Hindlimb muscle (tissue), 1 donor: ENCODE data around the gene SNORC. TPM values are rescaled to one million over a fixed set of nuclear protein-coding genes. Genes with fewer than 3 reads are reported as not detected.

Source experiments
- DNase-seq: peaks from one replicate; pipeline ENCODE4 v3.0.0-alpha.2; 2013
- polyA plus RNA-seq: library from polyadenylated mRNA; unstranded; fragments of 120-200 nt; gene quantifications from one replicate; pipeline ENCODE4 v1.2.1, GENCODE V29; 2013; ENCODE audit not compliant: insufficient read length

SNORC gene
- polyA plus RNA-seq, 1 donor = 1.9 TPM

GRCh38 chr2:232882505-232883115, 12.5 kb downstream of the SNORC start:
- no peak for DNase-seq

- DNase-seq = no peak
Measured at GRCh38 chr2:232883116-232883721, 13.2 kb downstream of the SNORC start.

DNA sequence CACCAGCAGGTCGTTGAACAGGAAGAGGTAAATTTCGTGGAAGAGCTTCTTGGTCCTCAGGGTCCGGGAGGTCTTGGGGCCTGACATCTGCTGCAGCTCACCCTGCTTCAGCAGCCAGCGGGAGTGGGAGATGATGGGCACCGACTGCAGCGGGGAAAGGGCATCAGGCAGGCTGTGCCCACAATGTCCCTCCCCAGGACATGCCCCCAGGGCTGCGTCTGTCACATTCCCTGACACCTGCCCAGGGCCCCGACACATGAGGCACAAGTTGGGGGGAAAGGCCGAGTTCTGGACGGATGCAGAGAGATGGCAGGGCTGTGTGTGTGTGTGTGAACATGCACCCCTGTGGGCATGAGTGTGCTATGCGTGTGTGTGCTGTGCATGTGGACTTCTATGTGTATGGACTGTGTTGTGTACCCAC, 13.9 kb downstream of the SNORC start:
- no peak for DNase-seq

DNA sequence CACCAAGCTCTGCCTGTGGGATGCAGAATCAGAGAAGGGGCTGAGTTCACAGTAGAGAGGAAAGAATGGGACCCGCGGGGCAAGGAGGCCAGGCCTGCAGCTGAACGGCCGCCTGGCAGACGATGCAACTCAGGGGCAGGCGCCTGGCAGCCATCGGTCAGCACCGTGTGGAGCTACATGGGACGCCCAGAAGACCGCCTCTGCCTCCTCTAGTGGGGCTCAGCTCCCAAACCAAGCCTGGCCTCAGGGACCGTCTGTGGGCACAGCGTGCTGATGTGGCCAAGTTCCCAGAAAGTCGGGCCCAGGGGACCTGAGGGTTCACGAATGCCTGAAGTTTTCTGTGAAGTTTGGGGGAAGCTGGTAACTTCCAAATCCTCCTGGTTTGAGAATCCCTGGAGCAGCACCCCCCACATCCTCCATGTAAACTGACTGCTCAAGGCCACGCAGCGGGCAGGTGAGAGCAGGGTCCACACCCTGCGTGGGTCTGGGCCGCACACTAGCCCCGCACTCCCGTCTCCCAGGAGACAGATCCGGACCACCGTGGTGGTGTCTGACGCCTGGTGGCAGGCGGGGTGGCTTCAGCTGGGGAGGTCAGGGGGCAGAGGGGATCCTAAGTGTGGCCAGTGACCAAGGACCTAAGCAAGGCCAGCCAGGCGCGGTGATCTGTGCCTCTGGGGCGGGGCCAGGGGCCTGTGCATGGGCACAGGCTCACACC, 14.6 kb downstream of the SNORC start:
- DNase-seq = no peak

- no peak for DNase-seq
Measured at GRCh38 chr2:232885264-232885961, 15.3 kb downstream of the SNORC start.

DNA sequence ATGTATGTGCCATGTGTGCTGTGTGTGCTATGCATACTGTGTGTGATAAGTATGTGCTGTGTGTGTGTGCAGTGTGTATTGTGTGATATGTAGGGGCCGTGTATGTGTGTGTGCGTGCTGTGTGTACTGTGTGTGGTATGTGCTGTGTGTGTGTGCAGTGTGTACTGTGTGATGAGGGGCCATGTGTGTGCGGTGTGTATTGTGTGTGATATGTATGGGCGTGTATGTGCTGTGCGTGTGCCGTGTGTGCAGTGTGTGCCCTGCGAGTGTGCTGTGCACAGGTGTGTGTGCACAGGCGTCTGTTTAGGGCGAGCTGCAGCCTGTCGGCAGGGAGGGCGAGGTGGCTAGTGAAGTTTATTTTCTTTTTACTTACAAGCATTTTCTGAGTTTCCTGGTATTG, 16.1 kb downstream of the SNORC start:
- DNase-seq = no peak

DNA sequence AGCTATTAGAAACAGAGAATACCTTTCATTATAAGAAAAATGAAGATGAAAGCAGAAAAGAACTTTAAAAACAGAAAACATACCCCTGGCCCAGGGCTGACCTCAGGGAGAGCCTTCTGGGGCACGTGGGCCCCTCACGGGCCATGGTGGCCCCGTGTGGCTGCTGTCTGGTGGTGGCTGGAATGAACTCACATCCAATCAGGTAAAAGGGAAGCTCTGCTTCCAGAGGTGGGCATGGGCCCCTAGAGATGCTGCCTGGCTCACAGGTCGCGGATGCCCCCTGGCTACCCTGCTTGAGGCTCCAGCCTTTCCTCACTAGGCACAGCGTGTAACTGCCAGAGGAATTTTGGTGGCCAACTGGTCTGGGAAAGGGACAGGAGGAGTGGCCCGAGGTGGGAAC, 16.6 kb downstream of the SNORC start:
- no peak for DNase-seq

DNA sequence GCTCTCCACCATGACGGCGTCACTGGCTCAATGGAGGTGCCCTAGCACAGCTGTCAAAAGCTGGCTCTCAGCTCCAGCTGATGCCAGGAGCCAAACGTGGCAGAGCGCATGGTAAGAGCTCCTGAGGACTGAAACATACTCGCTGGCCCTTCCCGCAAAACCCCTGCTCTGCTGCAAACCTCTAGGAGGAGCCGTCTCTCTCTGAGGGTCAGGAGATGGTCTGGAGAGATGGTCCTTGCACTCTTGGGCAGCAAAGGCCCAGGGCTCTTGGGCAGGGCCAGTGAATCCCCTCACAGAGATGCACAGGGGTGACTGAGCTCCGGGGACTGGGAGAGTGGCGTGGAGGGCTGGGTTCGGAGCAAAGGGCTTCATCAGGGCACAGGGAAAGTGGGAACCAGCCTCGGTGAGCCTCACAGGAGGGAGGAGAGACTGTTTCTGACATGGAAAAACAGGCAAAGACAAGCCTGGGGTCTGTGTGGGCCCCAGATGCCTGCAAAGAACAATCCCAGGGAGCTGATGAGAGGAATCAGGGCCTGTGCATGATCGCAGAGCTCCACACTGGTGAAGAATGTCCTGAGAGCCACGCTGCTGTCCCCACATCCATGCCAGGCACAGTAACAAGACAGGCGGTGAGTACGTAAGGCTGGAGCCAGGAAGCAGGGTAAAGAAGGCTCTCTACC, 17.2 kb downstream of the SNORC start:
- no peak for DNase-seq

- DNase-seq = no peak
Measured at GRCh38 chr2:232888099-232888836, 18.2 kb downstream of the SNORC start.

GRCh38 chr2:232888839-232889529, 18.9 kb downstream of the SNORC start:
- DNase-seq = no peak

DNA sequence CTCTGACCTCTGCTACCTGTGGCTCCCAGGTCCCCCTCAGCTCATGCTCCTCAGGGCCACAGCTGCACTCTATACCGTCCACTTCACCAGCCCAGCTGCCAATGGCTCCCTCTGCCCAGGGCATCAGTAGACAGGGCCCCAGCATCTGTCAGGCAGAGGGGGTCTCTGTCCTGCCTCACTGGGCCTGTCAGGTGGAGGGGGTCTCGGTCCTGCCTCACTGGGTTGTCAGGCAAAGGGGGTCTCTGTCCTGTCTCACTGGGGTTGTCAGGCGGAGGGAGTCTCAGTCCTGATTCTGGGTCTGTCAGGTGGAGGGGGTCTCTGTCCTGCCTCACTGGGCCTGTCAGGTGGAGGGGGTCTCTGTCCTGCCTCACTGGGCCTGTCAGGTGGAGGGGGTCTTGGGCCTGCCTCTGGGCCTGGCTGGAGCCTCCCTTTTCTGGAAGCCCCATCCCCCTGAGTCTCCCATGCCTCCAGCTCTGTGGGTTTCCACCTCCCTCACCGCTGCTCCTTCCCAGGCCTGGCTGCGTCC, 19.9 kb downstream of the SNORC start:
- no peak for DNase-seq

- DNase-seq = no peak
Measured at GRCh38 chr2:232890536-232890895, 20.5 kb downstream of the SNORC start.

- no peak for DNase-seq
Measured at GRCh38 chr2:232890896-232891601, 21.0 kb downstream of the SNORC start.

GRCh38 chr2:232891621-232892071, 21.6 kb downstream of the SNORC start:
- DNase-seq = no peak

DNA sequence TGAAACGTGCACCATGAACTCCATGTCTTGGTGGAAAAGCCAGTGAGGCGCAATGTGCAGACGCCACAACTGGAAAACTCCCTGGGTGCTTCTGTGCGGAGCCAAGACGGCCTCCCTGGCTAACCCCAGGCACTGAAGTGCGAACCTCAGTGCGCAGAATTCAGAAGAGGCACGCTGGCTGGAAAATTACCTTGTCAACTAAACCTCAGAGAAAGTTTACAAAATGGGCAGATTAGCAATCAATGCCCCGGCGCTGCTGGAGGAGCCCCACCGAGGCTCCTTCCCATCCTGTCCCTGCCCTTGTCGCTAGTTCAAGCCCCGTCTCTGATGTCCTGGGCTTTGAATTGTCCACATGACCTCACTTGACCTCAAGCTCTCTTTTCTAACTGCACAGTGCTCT, 22.2 kb downstream of the SNORC start:
- DNase-seq = no peak

GRCh38 chr2:232892843-232893242, 22.8 kb downstream of the SNORC start:
- DNase-seq = no peak

DNA sequence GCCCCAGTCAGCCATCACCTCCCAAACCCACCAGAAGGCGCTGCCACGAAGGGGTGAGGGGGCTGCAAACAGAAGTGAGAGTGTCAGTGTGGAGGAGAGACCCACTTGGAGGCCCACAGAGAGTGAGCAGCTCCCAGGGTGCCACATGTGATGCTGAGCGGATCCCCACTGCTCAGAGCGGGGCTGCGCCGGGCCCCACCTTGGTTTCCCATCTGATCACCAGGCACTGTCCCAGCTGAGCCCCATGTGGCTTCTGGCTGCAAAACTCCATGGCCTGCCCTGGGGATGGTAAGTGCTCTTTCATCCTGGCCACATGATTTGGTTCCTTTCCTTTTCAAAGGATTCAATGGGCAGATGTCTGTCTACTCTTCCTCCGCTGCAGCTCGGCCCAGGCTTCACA, 23.8 kb downstream of the SNORC start:
- DNase-seq = no peak

DNA sequence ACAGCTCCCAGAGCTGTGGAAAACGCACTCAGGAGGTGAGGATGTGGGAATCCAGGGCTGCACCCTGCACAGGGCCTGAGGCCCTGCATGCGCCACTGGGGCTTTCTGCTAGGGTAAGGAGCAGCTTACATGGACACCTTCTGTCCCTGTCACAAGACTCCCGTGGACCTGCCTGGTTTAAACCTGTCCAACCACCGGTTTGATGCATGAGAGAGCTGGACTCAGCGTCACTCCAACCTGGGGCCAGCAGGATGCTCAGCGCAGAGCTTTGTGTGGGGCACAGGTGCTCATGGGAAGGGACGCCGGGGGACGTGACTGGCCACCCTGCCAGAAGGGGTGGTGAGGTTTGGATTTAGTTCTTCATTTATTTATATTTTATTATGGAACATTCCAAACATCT, 24.2 kb downstream of the SNORC start:
- no peak for DNase-seq

DNA sequence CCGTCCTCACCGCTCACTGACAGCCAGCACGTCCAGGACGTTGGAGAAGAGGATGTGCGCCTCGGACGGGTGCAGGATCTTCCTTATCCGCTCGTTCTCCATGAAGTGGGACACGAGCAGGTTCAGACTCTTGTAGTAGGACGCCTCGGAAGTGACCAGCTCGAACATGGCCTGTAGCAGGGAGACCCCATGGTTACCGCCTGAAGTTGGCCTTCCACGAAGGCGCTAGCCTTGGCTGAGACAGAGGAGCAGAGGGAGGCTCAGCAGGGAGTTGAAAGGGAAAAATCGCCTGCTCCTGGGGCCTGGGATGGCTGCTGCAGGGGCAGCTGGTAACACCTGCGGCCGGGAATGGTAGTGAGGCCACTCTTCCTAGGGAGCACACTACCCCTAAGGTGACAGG, 24.7 kb downstream of the SNORC start:
- DNase-seq = no peak

DNA sequence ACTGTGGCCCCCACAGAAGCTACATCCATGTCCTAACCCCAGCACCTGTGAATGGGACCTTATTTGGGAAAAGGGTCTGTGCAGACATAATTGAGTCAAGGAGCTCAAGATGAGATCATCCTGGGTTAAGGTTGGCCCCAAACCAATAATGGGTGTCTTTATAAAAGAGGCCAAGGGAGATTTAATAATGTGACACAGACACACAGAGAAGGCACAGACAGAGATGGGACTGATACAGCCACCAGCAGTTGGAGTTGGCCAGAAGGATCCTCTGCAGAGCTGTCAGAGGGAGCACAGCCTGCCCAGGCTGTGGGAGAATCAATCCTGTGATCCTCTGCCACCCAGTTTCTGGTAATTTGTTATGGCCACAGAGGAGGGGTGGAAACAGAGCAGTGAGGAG, 26.0 kb downstream of the SNORC start:
- no peak for DNase-seq
